Erythroblast (primary cell): ENCODE data around the gene RTP3.

Source experiments
- GATA1 ChIP-seq: IDR thresholded peaks from 2 replicates; pipeline ENCODE4 v1.6.1; 2011; ENCODE audit warnings: low read depth, mild to moderate bottlenecking, control low read depth, low read length, moderate library complexity
- POLR2A ChIP-seq: IDR thresholded peaks from 2 replicates; pipeline ENCODE4 v1.6.1; 2011; ENCODE audit warnings: mild to moderate bottlenecking, low read length

GRCh38 chr3:46533091-46533490 lies 35.3 kb downstream of the RTP3 start:
- no peak for TF ChIP-seq POLR2A
- no peak for TF ChIP-seq GATA1
